GM21360 (cell line): ENCODE data around the gene GRAMD1B.
A peak's percentile ranks its signal among the peaks of the same experiment; 100 is the strongest.

ENCODE experiments used
- ATAC-seq: cut with Tn5 transposase; IDR thresholded peaks from one replicate; pipeline ENCODE4 v1.9.1; 2021; ENCODE audit warnings: mild to moderate bottlenecking, moderate library complexity; ENCODE audit not compliant: unreplicated experiment

The GRAMD1B gene

GRCh38 chr11:123408619-123409455 lies 21.2 kb upstream of the GRAMD1B start:
- no peak for ATAC-seq

- no peak for ATAC-seq
Observed at GRCh38 chr11:123409456-123410217, 20.4 kb upstream of the GRAMD1B start.

- ATAC-seq, result no peak
Observed at GRCh38 chr11:123410218-123410549, 19.9 kb upstream of the GRAMD1B start.

- ATAC-seq, result no peak
Observed at GRCh38 chr11:123413636-123414035, 16.4 kb upstream of the GRAMD1B start.

- no peak for ATAC-seq
Observed at GRCh38 chr11:123416566-123416965, 13.5 kb upstream of the GRAMD1B start.

GRCh38 chr11:123418351-123419114 lies 11.5 kb upstream of the GRAMD1B start:
- ATAC-seq, result no peak

- no peak for ATAC-seq
Observed at GRCh38 chr11:123419731-123420452, 10.2 kb upstream of the GRAMD1B start.

- ATAC-seq, result no peak
Observed at GRCh38 chr11:123421589-123421988, 8.5 kb upstream of the GRAMD1B start.

GRCh38 chr11:123425367-123425766 lies 4.7 kb upstream of the GRAMD1B start:
- ATAC-seq, result no peak

GRCh38 chr11:123426789-123427188 lies 3.3 kb upstream of the GRAMD1B start:
- ATAC-seq, result no peak

GRCh38 chr11:123427405-123427804 lies 2.7 kb upstream of the GRAMD1B start:
- no peak for ATAC-seq

GRCh38 chr11:123428116-123428715 lies 1.9 kb upstream of the GRAMD1B start:
- ATAC-seq, result no peak

GRCh38 chr11:123429336-123429735 lies 733 bp upstream of the GRAMD1B start:
- ATAC-seq, result no peak

- peak; percentile 45 for ATAC-seq
Observed at GRCh38 chr11:123430721-123431497, 840 bp downstream of the GRAMD1B start.

GRCh38 chr11:123431619-123432018 lies 1.6 kb downstream of the GRAMD1B start:
- ATAC-seq, result no peak

GRCh38 chr11:123434262-123434661 lies 4.2 kb downstream of the GRAMD1B start:
- ATAC-seq, result no peak

GRCh38 chr11:123434911-123435310 lies 4.8 kb downstream of the GRAMD1B start:
- ATAC-seq, result no peak

GRCh38 chr11:123437236-123437979 lies 7.3 kb downstream of the GRAMD1B start:
- ATAC-seq, result no peak

- ATAC-seq, result no peak
Observed at GRCh38 chr11:123438131-123438627, 8.1 kb downstream of the GRAMD1B start.
